Loucy (cell line): Measurements from ENCODE around the gene AADAT.
"Not testable (repeated sequence)": the region's sequence is repeated elsewhere in the genome, so short reads cannot be mapped to it uniquely, and the experiment has no call there.

Source experiments
- H2AFZ ChIP-seq: fragments of 200-600 bp; sonication (generic); 2 replicates; pipeline ENCODE4 v1.6.0; 2016; ENCODE audit warnings: antibody characterized with exemption, mild to moderate bottlenecking, low read length, moderate library complexity
- H3F3A ChIP-seq: fragments of 200-600 bp; 2 replicates; pipeline ENCODE4 v1.6.0; 2016; ENCODE audit warnings: antibody characterized with exemption, low read depth, mild to moderate bottlenecking
- H3K27me3 ChIP-seq: fragments of 200-600 bp; sonication (generic); 2 replicates; pipeline ENCODE4 v1.6.1; 2014; ENCODE audit warnings: low read length, mild to moderate bottlenecking; ENCODE audit not compliant: insufficient read depth, poor library complexity, severe bottlenecking
- H3K36me3 ChIP-seq: fragments of 200-600 bp; sonication (generic); 2 replicates; pipeline ENCODE4 v1.6.1; 2016; ENCODE audit warnings: low read length; ENCODE audit not compliant: insufficient read depth
- H3K4me1 ChIP-seq: fragments of 200-600 bp; sonication (generic); 2 replicates; pipeline ENCODE4 v1.5.1; 2014; ENCODE audit warnings: low read length, mild to moderate bottlenecking; ENCODE audit not compliant: insufficient read depth, poor library complexity, severe bottlenecking
- H3K4me2 ChIP-seq: fragments of 200-600 bp; sonication (generic); 2 replicates; pipeline ENCODE4 v1.6.0; 2014; ENCODE audit warnings: antibody characterized with exemption, low read length, low read depth, mild to moderate bottlenecking; ENCODE audit not compliant: poor library complexity, severe bottlenecking
- H3K4me3 ChIP-seq: fragments of 200-600 bp; sonication (generic); 2 replicates; pipeline ENCODE4 v1.5.1; 2014; ENCODE audit warnings: low read length, mild to moderate bottlenecking, mixed read lengths; ENCODE audit not compliant: poor library complexity, severe bottlenecking
- H3K79me2 ChIP-seq: fragments of 200-600 bp; sonication (generic); 2 replicates; pipeline ENCODE4 v1.6.1; 2014; ENCODE audit warnings: low read length; ENCODE audit not compliant: insufficient read depth
- H3K9ac ChIP-seq: fragments of 200-600 bp; sonication (generic); 2 replicates; pipeline ENCODE4 v1.6.0; 2014; ENCODE audit warnings: mild to moderate bottlenecking, low read depth, low read length, moderate library complexity; ENCODE audit not compliant: poor library complexity, severe bottlenecking
- H3K9me2 ChIP-seq: fragments of 200-600 bp; sonication (generic); replicated peaks from 2 replicates; pipeline ENCODE4 v1.6.1; 2016; ENCODE audit warnings: low read depth, low read length, mixed read lengths
- H3K9me3 ChIP-seq: fragments of 200-600 bp; sonication (generic); 2 replicates; pipeline ENCODE4 v1.6.1; 2014; ENCODE audit warnings: mild to moderate bottlenecking, antibody characterized with exemption, low read length, low read depth; ENCODE audit not compliant: insufficient read depth
- H4K20me1 ChIP-seq: fragments of 200-600 bp; sonication (generic); 2 replicates; pipeline ENCODE4 v1.6.0; 2014; ENCODE audit warnings: antibody characterized with exemption, low read length, mild to moderate bottlenecking; ENCODE audit not compliant: insufficient read depth, poor library complexity, severe bottlenecking
- EZH2phosphoT487 ChIP-seq: fragments of 200-600 bp; IDR thresholded peaks from 2 replicates; pipeline ENCODE4 v1.6.1; 2018; ENCODE audit warnings: antibody characterized with exemption, mild to moderate bottlenecking, moderate library complexity, borderline replicate concordance
- TF ChIP-seq, protein P1 (sequence below): fragments of 200-600 bp; sonication (generic); conservative IDR thresholded peaks from 2 replicates; pipeline ENCODE4 v1.5.1; 2014; ENCODE audit warnings: mild to moderate bottlenecking, antibody characterized with exemption, low read length

The AADAT gene

DNA sequence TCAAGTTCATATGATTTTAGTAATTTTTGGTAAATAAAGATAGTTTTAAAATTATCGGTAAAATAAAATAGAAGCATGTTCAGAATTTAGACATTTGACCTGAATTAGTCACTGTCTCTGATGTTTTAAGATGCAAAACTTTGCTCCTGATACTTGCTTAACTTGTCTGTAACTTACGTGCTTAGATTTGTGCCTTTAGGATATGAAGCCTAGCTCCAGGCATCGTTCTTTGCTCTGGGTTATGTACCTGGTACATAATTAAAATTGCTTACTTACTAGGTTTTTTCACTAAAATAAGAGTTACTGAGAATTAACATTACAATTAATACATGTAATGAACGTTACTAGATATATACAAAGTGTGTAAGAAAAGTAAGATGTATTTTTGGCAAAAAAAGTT is 24.9 kb upstream of the AADAT start:
- Histone ChIP-seq H3K27me3 (no peaks in the 10 kb centered on the region), H2AFZ (no peak overlapping the region), H3K36me3 (no peaks in the 10 kb centered on the region), H3K4me3 (no peak overlapping the region), H3K79me2 (no peaks in the 10 kb centered on the region), H3K9ac (no peak overlapping the region), H3K4me1 (no peaks in the 10 kb centered on the region), H3K4me2 (no peak overlapping the region), H3F3A (no peaks in the 10 kb centered on the region), H3K9me2 (no peaks in the 10 kb centered on the region), H4K20me1 (no peaks in the 10 kb centered on the region), H3K9me3 (no peaks in the 10 kb centered on the region)
- TF ChIP-seq, protein P1, sequence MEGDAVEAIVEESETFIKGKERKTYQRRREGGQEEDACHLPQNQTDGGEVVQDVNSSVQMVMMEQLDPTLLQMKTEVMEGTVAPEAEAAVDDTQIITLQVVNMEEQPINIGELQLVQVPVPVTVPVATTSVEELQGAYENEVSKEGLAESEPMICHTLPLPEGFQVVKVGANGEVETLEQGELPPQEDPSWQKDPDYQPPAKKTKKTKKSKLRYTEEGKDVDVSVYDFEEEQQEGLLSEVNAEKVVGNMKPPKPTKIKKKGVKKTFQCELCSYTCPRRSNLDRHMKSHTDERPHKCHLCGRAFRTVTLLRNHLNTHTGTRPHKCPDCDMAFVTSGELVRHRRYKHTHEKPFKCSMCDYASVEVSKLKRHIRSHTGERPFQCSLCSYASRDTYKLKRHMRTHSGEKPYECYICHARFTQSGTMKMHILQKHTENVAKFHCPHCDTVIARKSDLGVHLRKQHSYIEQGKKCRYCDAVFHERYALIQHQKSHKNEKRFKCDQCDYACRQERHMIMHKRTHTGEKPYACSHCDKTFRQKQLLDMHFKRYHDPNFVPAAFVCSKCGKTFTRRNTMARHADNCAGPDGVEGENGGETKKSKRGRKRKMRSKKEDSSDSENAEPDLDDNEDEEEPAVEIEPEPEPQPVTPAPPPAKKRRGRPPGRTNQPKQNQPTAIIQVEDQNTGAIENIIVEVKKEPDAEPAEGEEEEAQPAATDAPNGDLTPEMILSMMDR = no peak
- TF ChIP-seq EZH2phosphoT487 = no peak

DNA sequence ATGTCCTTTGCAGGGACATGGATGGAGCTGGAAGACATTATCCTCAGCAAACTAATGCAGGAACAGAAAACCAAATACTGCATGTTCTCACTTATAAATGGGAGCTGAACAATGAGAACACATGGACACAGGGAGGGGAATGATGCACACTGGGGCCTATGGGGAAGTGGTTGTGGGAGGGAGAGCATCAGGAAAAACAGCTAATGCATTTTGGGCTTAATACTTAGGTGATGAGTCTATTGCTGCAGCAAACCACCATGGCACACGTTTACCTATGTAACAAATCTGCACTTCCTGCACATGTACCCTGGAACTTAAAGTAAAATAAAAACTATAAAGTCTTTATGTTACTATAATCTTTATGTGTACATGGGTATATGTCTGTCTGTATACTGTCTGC is 24.4 kb upstream of the AADAT start:
- not testable (repeated sequence) for H3K4me3 ChIP-seq, H4K20me1 ChIP-seq, H3K79me2 ChIP-seq, H3K9ac ChIP-seq, H3K27me3 ChIP-seq, H3F3A ChIP-seq, H3K4me2 ChIP-seq, H3K9me3 ChIP-seq, H2AFZ ChIP-seq, H3K9me2 ChIP-seq, H3K4me1 ChIP-seq, H3K36me3 ChIP-seq

DNA sequence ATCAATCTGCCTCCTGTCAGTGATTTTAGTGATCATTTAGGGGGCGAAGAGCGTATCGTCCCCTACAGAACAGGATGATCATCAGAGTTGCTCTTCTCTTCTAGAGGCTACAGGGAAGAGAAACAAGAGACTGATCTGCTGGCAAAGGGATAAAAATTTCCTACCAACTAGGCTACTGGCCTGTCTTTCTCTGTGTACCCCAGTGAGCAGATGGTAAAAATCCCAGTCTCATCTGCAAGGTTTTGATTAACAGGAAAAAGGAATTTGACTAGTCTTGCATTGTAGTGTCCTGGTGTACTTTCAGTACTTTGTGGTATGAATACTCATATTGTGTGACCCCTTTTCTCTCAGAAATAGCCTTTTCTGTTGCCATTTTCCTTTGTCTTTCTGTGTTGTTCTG is 21.8 kb upstream of the AADAT start:
- H3F3A ChIP-seq = no peaks in the 10 kb centered on the region
- TF ChIP-seq, protein P1 = no peak
- TF ChIP-seq EZH2phosphoT487 = no peak
- no peaks in the 10 kb centered on the region for H4K20me1 ChIP-seq
- H3K9me3 ChIP-seq = no peaks in the 10 kb centered on the region
- H3K79me2 ChIP-seq = no peaks in the 10 kb centered on the region
- no peak overlapping the region for H2AFZ ChIP-seq
- no peak overlapping the region for H3K4me3 ChIP-seq
- H3K27me3 ChIP-seq = no peaks in the 10 kb centered on the region
- H3K9me2 ChIP-seq = no peaks in the 10 kb centered on the region
- no peaks in the 10 kb centered on the region for H3K4me1 ChIP-seq
- no peak overlapping the region for H3K9ac ChIP-seq
- no peak overlapping the region for H3K4me2 ChIP-seq
- H3K36me3 ChIP-seq = no peaks in the 10 kb centered on the region

DNA sequence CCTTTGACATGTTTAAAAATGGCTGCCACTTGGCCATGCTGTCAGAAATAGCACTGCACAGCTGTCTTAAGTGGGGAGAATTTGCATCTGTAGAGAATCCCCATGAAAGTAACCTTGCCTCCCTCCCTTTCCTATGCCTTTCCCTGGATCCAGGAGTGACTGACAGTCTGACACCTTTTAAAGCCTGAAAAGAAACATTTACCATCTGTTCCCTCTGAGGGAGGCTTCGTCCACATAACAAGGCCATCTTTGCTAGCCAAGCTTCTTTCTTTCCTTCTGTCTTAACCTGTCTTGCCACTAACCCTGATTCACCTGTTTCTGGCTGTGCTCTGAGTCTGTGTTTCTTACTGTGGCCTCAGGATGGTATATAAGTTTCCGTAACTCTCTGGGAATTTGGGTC is 21.3 kb upstream of the AADAT start:
- Histone ChIP-seq H3K36me3 (no peaks in the 10 kb centered on the region), H3F3A (no peaks in the 10 kb centered on the region), H4K20me1 (no peaks in the 10 kb centered on the region), H3K9me3 (no peaks in the 10 kb centered on the region), H3K4me3 (no peak overlapping the region), H3K4me1 (no peaks in the 10 kb centered on the region), H3K4me2 (no peak overlapping the region), H3K9me2 (no peaks in the 10 kb centered on the region), H2AFZ (no peak overlapping the region), H3K9ac (no peak overlapping the region), H3K79me2 (no peaks in the 10 kb centered on the region), H3K27me3 (no peaks in the 10 kb centered on the region)
- no peak for TF ChIP-seq EZH2phosphoT487
- TF ChIP-seq, protein P1 = no peak
